HepG2 (cell line): ENCODE measurements around the gene PRKN. TPM values are rescaled to one million over a fixed set of nuclear protein-coding genes. Genes with fewer than 3 reads are reported as not detected.

ENCODE experiments used
- ATAC-seq: fragments of 200-7000 bp; cut with Tn5 transposase; 3 replicates; pipeline ENCODE4 v1.9.1; 2020; ENCODE audit warnings: mild to moderate bottlenecking, moderate library complexity
- BruUV-seq: library from RNA; stranded (reverse); fragments of 400-500 nt; replicated peaks from 2 replicates; lab custom pipeline; 2021; lab: Mats Ljungman, UMichigan
- CTCF ChIA-PET: fragments of 300-600 bp; formaldehyde crosslinking; extraction: SDS; loops from one replicate; lab custom pipeline; 2021; ENCODE audit warnings: low total read pairs, inconsistent platforms, low intra/inter-chr PET ratio; lab: Yijun Ruan, JAX
- POLR2A ChIA-PET: fragments of 350-600 bp; sonication (Branson Sonifier 250); formaldehyde crosslinking; loops from one replicate; lab custom pipeline; 2020; ENCODE audit warnings: antibody characterized with exemption, inconsistent platforms; lab: Yijun Ruan, JAX
- DNase-seq: peaks from one replicate; pipeline ENCODE4 v3.0.0-alpha.2; 2015; ENCODE audit warnings: low spot score
- FAIRE-seq: peaks from 3 replicates; lab custom pipeline; 2011; peaks lifted over from hg19 to GRCh38; lab: Jason Lieb, UNC
- H2AFZ ChIP-seq: one replicate; pipeline ENCODE4 v1.6.1; 2011; ENCODE audit warnings: low read length, inconsistent platforms
- H3K27ac ChIP-seq: fragments of 300-600 bp; 3 replicates; pipeline ENCODE4 v1.8.0; 2011; ENCODE audit warnings: mixed run types, mild to moderate bottlenecking, mixed read lengths, low read length, inconsistent platforms; ENCODE audit not compliant: insufficient read depth; ENCODE audit errors: extremely low read length
- H3K27me3 ChIP-seq, 2 experiments: fragments of 200-600 bp in 1 of 2; 2 replicates in 1 of 2; 3 replicates in 1 of 2; pipeline versions ENCODE4 v1.6.0 to v1.8.0; 2011; ENCODE audit warnings: low read length in 2 of 2, mild to moderate bottlenecking in 2 of 2, moderate library complexity in 2 of 2, inconsistent platforms in 1 of 2; ENCODE audit not compliant: insufficient read depth in 2 of 2, control insufficient read depth in 1 of 2
- H3K36me3 ChIP-seq, 2 experiments: fragments of 200-600 bp in 1 of 2; replicated peaks in 1 of 2; 2 replicates in 1 of 2; 3 replicates in 1 of 2; pipeline versions ENCODE4 v1.5.1 to v1.8.0; 2011; ENCODE audit warnings: low read length in 2 of 2, inconsistent platforms in 1 of 2; ENCODE audit not compliant: insufficient read depth in 2 of 2, control insufficient read depth in 1 of 2
- H3K4me1 ChIP-seq: 2 replicates; pipeline ENCODE4 v1.5.1; 2012; ENCODE audit warnings: low read length, inconsistent platforms; ENCODE audit not compliant: insufficient read depth
- H3K4me2 ChIP-seq: 2 replicates; pipeline ENCODE4 v1.6.0; 2011; ENCODE audit warnings: low read depth, low read length, inconsistent platforms
- H3K4me3 ChIP-seq, 3 experiments: fragments of 200-600 bp in 1 of 3; sonication (generic), shearing (Covaris generic) in 1 of 3; replicated peaks in 1 of 3; 2 replicates each; pipeline ENCODE4 v1.5.1; 2011 to 2016; ENCODE audit warnings: low read length in 3 of 3, inconsistent platforms in 2 of 3, low read depth in 2 of 3, mild to moderate bottlenecking in 2 of 3, control low read depth in 1 of 3, mixed read lengths in 1 of 3; ENCODE audit not compliant: insufficient read depth in 1 of 3
- H3K79me2 ChIP-seq: one replicate; pipeline ENCODE4 v1.6.1; 2011; ENCODE audit warnings: low read length, inconsistent platforms; ENCODE audit not compliant: insufficient read depth
- H3K9ac ChIP-seq: 2 replicates; pipeline ENCODE4 v1.6.0; 2011; ENCODE audit warnings: mild to moderate bottlenecking, low read depth, low read length, inconsistent platforms; ENCODE audit not compliant: insufficient read depth
- H3K9me3 ChIP-seq: 2 replicates; pipeline ENCODE4 v1.5.1; 2012; ENCODE audit warnings: mild to moderate bottlenecking, low read length
- H4K20me1 ChIP-seq: 2 replicates; pipeline ENCODE4 v1.6.0; 2011; ENCODE audit warnings: inconsistent platforms, mild to moderate bottlenecking, low read length, moderate library complexity; ENCODE audit not compliant: insufficient read depth
- ARNT ChIP-seq: fragments of 450-650 bp; IDR thresholded peaks from 2 replicates; pipeline ENCODE4 v1.6.1; 2017
- EP300 ChIP-seq, 3 experiments: sonication (generic) in 1 of 3; formaldehyde crosslinking in 1 of 3; IDR thresholded peaks; 2 replicates each; pipeline versions ENCODE4 v1.5.1 to v1.6.1; 2011 to 2020; ENCODE audit warnings: low read depth in 2 of 3, low read length in 2 of 3, borderline replicate concordance in 1 of 3, improper control_type of control experiment in 1 of 3, mild to moderate bottlenecking in 1 of 3, missing genetic modification reagents in 1 of 3, moderate library complexity in 1 of 3
- HNRNPL ChIP-seq: fragments of 200-400 bp; formaldehyde crosslinking; IDR thresholded peaks from 2 replicates; pipeline ENCODE4 v1.6.1; 2017; ENCODE audit warnings: mild to moderate bottlenecking, low read depth, low read length
- JUN ChIP-seq: sonication (generic); formaldehyde crosslinking; IDR thresholded peaks from 2 replicates; pipeline ENCODE4 v1.4.0; 2020; ENCODE audit warnings: mild to moderate bottlenecking, missing genetic modification reagents
- KDM5B ChIP-seq: sonication (generic); formaldehyde crosslinking; IDR thresholded peaks from 2 replicates; pipeline ENCODE4 v1.4.0; 2020; ENCODE audit warnings: missing genetic modification reagents, mild to moderate bottlenecking, borderline replicate concordance
- KLF6 ChIP-seq: IDR thresholded peaks from 2 replicates; pipeline ENCODE4 v1.8.0; 2016; ENCODE audit warnings: missing biosample characterization, missing genetic modification reagents
- MTF1 ChIP-seq: sonication (generic); formaldehyde crosslinking; IDR thresholded peaks from 2 replicates; pipeline ENCODE4 v1.5.0; 2020; ENCODE audit warnings: missing genetic modification reagents
- NCOA2 ChIP-seq: sonication (generic); formaldehyde crosslinking; IDR thresholded peaks from 2 replicates; pipeline ENCODE4 v1.8.0; 2022; ENCODE audit warnings: inconsistent platforms
- PAF1 ChIP-seq: IDR thresholded peaks from 2 replicates; pipeline ENCODE4 v1.6.1; 2016; ENCODE audit warnings: missing genetic modification reagents, missing compliant biosample characterization
- RAD21 ChIP-seq: fragments of 450-650 bp; formaldehyde crosslinking; IDR thresholded peaks from 2 replicates; pipeline ENCODE4 v1.5.0; 2020; ENCODE audit warnings: mild to moderate bottlenecking
- ZNF256 ChIP-seq: sonication (generic); formaldehyde crosslinking; conservative IDR thresholded peaks from 2 replicates; pipeline ENCODE4 v1.4.0; 2020; ENCODE audit warnings: missing genetic modification reagents
- ZNF619 ChIP-seq: sonication (generic); formaldehyde crosslinking; IDR thresholded peaks from 2 replicates; pipeline ENCODE4 v1.4.0; 2020; ENCODE audit warnings: mild to moderate bottlenecking, missing genetic modification reagents
- ZNF644 ChIP-seq: IDR thresholded peaks from 2 replicates; pipeline ENCODE4 v1.6.1; 2016; ENCODE audit warnings: low read depth
- ZNF660 ChIP-seq: sonication (generic); formaldehyde crosslinking; IDR thresholded peaks from 2 replicates; pipeline ENCODE4 v1.5.1; 2020; ENCODE audit warnings: mild to moderate bottlenecking, low read depth, missing genetic modification reagents, borderline replicate concordance
- WGBS: methylation state at CpG from one replicate; pipeline ENCODE4 v1.1.6; 2017; ENCODE audit warnings: low lambda C conversion rate; 5-methylcytosine and 5-hydroxymethylcytosine counted together
- in situ Hi-C: cut with HindIII; loops from 2 replicates; pipeline ENCODE4 v1.10.0; 2017; ENCODE audit warnings: low pct_unique_long_range_greater_than_20kb; ENCODE audit not compliant: extremely low pct_ligation_motif_present
- intact Hi-C: fragments of 100-400 bp; cut with micrococcal nuclease; formaldehyde crosslinking; loops from one replicate; pipeline ENCODE4 v1.10.0; 2022; ENCODE audit not compliant: unreplicated experiment
- polyA plus RNA-seq, 8 experiments: library from polyadenylated mRNA; depleted of rRNA in 3 of 8; stranded (reverse) in 7 of 8; unstranded in 1 of 8; fragments of >200 nt; fragmentation: Illumina TruSeq in 4 of 8; extraction: Trizol in 4 of 8; gene quantifications; 2 replicates each; pipeline versions ENCODE4 v1.2.1 to v1.2.3, GENCODE V29; 2011 to 2016; ENCODE audit warnings: low read depth in 4 of 8, missing spikeins in 1 of 8, mixed read lengths in 1 of 8; ENCODE audit not compliant: insufficient read depth in 1 of 8
- total RNA-seq, 5 experiments: library from RNA; depleted of rRNA; stranded (reverse); fragments of >200 nt; fragmentation: Illumina TruSeq; extraction: Trizol; gene quantifications; 2 replicates each; pipeline ENCODE4 v1.2.3, GENCODE V29; 2016; ENCODE audit warnings: low read depth in 1 of 5
- TF ChIP-seq, protein P1 (sequence below): IDR thresholded peaks from 2 replicates; pipeline ENCODE4 v1.6.1; 2016; ENCODE audit warnings: missing biosample characterization, missing genetic modification reagents, low read depth
- TF ChIP-seq, protein P2 (sequence below): sonication (generic); formaldehyde crosslinking; IDR thresholded peaks from 2 replicates; pipeline ENCODE4 v1.4.0; 2020; ENCODE audit warnings: missing genetic modification reagents
- TF ChIP-seq, protein P3 (sequence below): sonication (generic); formaldehyde crosslinking; IDR thresholded peaks from 2 replicates; pipeline ENCODE4 v1.8.1; 2023; ENCODE audit warnings: missing genetic modification reagents, inconsistent platforms, borderline replicate concordance

Gene PRKN
- total and polyA plus RNA-seq, 2 of the 13 experiments (the other 11 are each of a cell fraction or from before 2014, with no cell fraction given) = 0.31 to 0.44 TPM

DNA sequence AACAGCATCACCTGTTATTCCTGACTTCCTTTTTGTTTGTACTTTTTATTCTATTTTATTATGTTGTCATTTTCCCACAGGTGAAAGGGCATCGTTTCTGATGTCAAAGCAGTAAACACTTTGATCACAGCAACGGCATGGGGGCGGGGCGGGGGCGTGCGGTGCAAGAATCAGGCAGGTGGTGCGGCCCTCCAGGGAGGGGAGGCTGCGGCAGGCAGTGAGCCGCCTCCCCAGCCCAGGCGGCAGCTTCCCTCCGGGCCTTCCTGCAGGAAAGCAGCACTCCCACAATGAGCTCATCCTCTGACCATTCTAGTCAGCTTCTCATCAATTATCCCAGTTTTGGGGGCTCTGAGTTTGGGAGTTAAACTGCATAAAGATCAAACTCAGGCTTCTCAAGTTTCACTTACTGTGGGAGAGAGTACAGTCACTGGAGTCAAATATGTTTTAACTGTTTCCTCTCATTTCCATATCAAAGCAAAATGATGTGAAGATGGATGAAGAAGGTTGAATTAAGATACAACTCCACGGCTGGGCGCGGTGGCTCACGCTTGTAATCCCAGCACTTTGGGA, 845.3 kb downstream of the PRKN start:
- no peak overlapping the region for H3K9ac ChIP-seq
- TF ChIP-seq KDM5B (CRISPR knock-in tag) = no peak
- TF ChIP-seq, protein P1, sequence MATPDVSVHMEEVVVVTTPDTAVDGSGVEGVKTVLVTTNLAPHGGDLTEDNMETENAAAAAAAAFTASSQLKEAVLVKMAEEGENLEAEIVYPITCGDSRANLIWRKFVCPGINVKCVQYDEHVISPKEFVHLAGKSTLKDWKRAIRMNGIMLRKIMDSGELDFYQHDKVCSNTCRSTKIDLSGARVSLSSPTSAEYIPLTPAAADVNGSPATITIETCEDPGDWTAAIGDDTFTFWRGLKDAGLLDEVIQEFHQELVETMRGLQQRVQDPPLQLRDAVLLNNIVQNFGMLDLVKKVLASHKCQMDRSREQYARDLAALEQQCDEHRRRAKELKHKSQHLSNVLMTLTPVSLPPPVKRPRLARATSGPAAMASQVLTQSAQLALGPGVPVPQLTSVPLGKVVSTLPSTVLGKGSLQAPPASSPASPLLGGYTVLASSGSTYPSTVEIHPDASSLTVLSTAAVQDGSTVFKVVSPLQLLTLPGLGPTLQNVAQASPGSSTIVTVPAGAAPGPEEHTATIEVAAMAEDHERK (CRISPR knock-in tag) = no peak
- TF ChIP-seq HNRNPL = no peak
- no peak for TF ChIP-seq EP300 (IDR thresholded peaks at IDR 0.05; ENCODE audit: low read depth in 2 of 2, low read length in 2 of 2)
- TF ChIP-seq EP300 (CRISPR knock-in tag; IDR thresholded peaks at IDR 0.05; ENCODE audit: borderline replicate concordance) = no peak
- TF ChIP-seq ZNF660 (CRISPR knock-in tag) = no peak
- no peak for TF ChIP-seq ZNF619
- TF ChIP-seq RAD21 = no peak
- TF ChIP-seq, protein P2, sequence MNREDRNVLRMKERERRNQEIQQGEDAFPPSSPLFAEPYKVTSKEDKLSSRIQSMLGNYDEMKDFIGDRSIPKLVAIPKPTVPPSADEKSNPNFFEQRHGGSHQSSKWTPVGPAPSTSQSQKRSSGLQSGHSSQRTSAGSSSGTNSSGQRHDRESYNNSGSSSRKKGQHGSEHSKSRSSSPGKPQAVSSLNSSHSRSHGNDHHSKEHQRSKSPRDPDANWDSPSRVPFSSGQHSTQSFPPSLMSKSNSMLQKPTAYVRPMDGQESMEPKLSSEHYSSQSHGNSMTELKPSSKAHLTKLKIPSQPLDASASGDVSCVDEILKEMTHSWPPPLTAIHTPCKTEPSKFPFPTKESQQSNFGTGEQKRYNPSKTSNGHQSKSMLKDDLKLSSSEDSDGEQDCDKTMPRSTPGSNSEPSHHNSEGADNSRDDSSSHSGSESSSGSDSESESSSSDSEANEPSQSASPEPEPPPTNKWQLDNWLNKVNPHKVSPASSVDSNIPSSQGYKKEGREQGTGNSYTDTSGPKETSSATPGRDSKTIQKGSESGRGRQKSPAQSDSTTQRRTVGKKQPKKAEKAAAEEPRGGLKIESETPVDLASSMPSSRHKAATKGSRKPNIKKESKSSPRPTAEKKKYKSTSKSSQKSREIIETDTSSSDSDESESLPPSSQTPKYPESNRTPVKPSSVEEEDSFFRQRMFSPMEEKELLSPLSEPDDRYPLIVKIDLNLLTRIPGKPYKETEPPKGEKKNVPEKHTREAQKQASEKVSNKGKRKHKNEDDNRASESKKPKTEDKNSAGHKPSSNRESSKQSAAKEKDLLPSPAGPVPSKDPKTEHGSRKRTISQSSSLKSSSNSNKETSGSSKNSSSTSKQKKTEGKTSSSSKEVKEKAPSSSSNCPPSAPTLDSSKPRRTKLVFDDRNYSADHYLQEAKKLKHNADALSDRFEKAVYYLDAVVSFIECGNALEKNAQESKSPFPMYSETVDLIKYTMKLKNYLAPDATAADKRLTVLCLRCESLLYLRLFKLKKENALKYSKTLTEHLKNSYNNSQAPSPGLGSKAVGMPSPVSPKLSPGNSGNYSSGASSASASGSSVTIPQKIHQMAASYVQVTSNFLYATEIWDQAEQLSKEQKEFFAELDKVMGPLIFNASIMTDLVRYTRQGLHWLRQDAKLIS (CRISPR knock-in tag) = no peak
- TF ChIP-seq ZNF256 (CRISPR knock-in tag) = no peak
- TF ChIP-seq MTF1 (CRISPR knock-in tag) = no peak
- TF ChIP-seq KLF6 (CRISPR knock-in tag) = no peak
- no peak for TF ChIP-seq ZNF644
- no peak for TF ChIP-seq NCOA2 (CRISPR knock-in tag)
- TF ChIP-seq JUN (CRISPR knock-in tag) = no peak
- TF ChIP-seq, protein P3, sequence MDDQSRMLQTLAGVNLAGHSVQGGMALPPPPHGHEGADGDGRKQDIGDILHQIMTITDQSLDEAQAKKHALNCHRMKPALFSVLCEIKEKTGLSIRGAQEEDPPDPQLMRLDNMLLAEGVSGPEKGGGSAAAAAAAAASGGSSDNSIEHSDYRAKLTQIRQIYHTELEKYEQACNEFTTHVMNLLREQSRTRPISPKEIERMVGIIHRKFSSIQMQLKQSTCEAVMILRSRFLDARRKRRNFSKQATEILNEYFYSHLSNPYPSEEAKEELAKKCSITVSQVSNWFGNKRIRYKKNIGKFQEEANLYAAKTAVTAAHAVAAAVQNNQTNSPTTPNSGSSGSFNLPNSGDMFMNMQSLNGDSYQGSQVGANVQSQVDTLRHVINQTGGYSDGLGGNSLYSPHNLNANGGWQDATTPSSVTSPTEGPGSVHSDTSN (CRISPR knock-in tag) = no peak
- no peak for TF ChIP-seq PAF1 (CRISPR knock-in tag)
- no peak for TF ChIP-seq ARNT
- H2AFZ ChIP-seq = no peak overlapping the region
- no peaks in the 10 kb centered on the region for H3K4me1 ChIP-seq
- DNase-seq = no peak
- in situ Hi-C loops (no loop called here), intact Hi-C loops (no loop called here)
- no peak for ATAC-seq
- no peak overlapping the region for H3K4me2 ChIP-seq
- POLR2A ChIA-PET = no interaction called here
- FAIRE-seq = no peak
- no peaks in the 10 kb centered on the region for H3K36me3 ChIP-seq
- H4K20me1 ChIP-seq = no peaks in the 10 kb centered on the region
- CTCF ChIA-PET = no interaction called here
- peaks cover 0 to 4% of the 10 kb centered on the region in 2 experiments; a peak in 1 of 5 replicates for H3K27me3 ChIP-seq
- no peaks in the 10 kb centered on the region for H3K9me3 ChIP-seq
- no peaks in the 10 kb centered on the region for H3K79me2 ChIP-seq
- BruUV-seq = no TSS peak
- no peak overlapping the region for H3K4me3 ChIP-seq
- WGBS = 43% methylated on average over 15 of the region's 15 CpGs
- no peak overlapping the region for H3K27ac ChIP-seq
